SK-N-SH (cell line): ENCODE results near the gene SIGLEC9. TPM values are rescaled to one million over a fixed set of nuclear protein-coding genes. Genes with fewer than 3 reads are reported as not detected.
"Not testable (repeated sequence)": the region's sequence is repeated elsewhere in the genome, so short reads cannot be mapped to it uniquely, and the experiment has no call there.

ENCODE experiments used
- CTCF ChIA-PET: fragments of 300-600, 350-600 bp; formaldehyde crosslinking; extraction: SDS; loops from one replicate; lab custom pipeline; 2021; lab: Yijun Ruan, JAX
- POLR2A ChIA-PET: fragments of 350-600 bp; sonication (Branson Sonifier 250); formaldehyde crosslinking; extraction: SDS; loops from one replicate; lab custom pipeline; 2020; ENCODE audit warnings: antibody characterized with exemption, inconsistent platforms; lab: Yijun Ruan, JAX
- DNase-seq: peaks from one replicate; pipeline ENCODE4 v3.0.0; 2012
- H2AFZ ChIP-seq: fragments of 200-600 bp; sonication (generic); 2 replicates; pipeline ENCODE4 v1.8.1; 2016; ENCODE audit warnings: antibody characterized with exemption, mild to moderate bottlenecking, low read depth
- H3F3A ChIP-seq: fragments of 200-600 bp; sonication (generic); replicated peaks from 2 replicates; pipeline ENCODE3; 2016; ENCODE audit warnings: antibody characterized with exemption, mild to moderate bottlenecking; ENCODE audit not compliant: insufficient read depth
- H3K27ac ChIP-seq, 2 experiments: fragments of 200-500 bp in 1 of 2; fragments of 200-600 bp in 1 of 2; sonication (Bioruptor generic) in 1 of 2; sonication (generic), shearing (Covaris generic) in 1 of 2; 2 replicates each; pipeline versions ENCODE4 v1.5.1 to v1.6.1; 2014 to 2016; ENCODE audit warnings: low read depth in 2 of 2, inconsistent platforms in 1 of 2, low read length in 1 of 2, mild to moderate bottlenecking in 1 of 2, mixed read lengths in 1 of 2
- H3K27me3 ChIP-seq: fragments of 200-600 bp; sonication (generic), shearing (Covaris generic); 2 replicates; pipeline ENCODE4 v1.6.1; 2016; ENCODE audit warnings: mixed run types; ENCODE audit not compliant: insufficient read depth
- H3K36me3 ChIP-seq, 2 experiments: fragments of 200-500 bp in 1 of 2; fragments of 200-600 bp in 1 of 2; sonication (Bioruptor generic) in 1 of 2; sonication (generic) in 1 of 2; replicated peaks in 1 of 2; 2 replicates each; pipeline versions ENCODE3 to v1.5.1; 2014 to 2016; ENCODE audit warnings: low read length in 1 of 2, mild to moderate bottlenecking in 1 of 2; ENCODE audit not compliant: insufficient read depth in 2 of 2, control insufficient read depth in 1 of 2
- H3K4me1 ChIP-seq, 2 experiments: fragments of 200-500 bp in 1 of 2; fragments of 200-600 bp in 1 of 2; sonication (Bioruptor generic) in 1 of 2; sonication (generic), shearing (Covaris generic) in 1 of 2; 2 replicates each; pipeline versions ENCODE4 v1.5.1 to v1.6.1; 2014 to 2016; ENCODE audit warnings: low read depth in 1 of 2, low read length in 1 of 2, mixed run types in 1 of 2; ENCODE audit not compliant: insufficient read depth in 2 of 2, control insufficient read depth in 1 of 2
- H3K4me2 ChIP-seq: fragments of 200-600 bp; sonication (generic), shearing (Covaris generic); 2 replicates; pipeline ENCODE4 v1.6.1; 2017; ENCODE audit warnings: mixed run types
- H3K4me3 ChIP-seq, 2 experiments: fragments of 200-500 bp in 1 of 2; fragments of 200-600 bp in 1 of 2; sonication (Bioruptor generic) in 1 of 2; sonication (generic), shearing (Covaris generic) in 1 of 2; 2 replicates each; pipeline versions ENCODE4 v1.5.1 to v1.8.1; 2014 to 2016; ENCODE audit warnings: low read depth in 2 of 2, inconsistent platforms in 1 of 2, low read length in 1 of 2, mild to moderate bottlenecking in 1 of 2, mixed read lengths in 1 of 2, moderate library complexity in 1 of 2
- H3K79me2 ChIP-seq: fragments of 200-600 bp; sonication (generic); 2 replicates; pipeline ENCODE4 v1.8.1; 2017; ENCODE audit warnings: mild to moderate bottlenecking; ENCODE audit not compliant: insufficient read depth
- H3K9ac ChIP-seq: fragments of 200-600 bp; sonication (generic); 2 replicates; pipeline ENCODE4 v1.6.1; 2017; ENCODE audit warnings: mixed run types
- H3K9me2 ChIP-seq: fragments of 200-600 bp; sonication (generic); 2 replicates; pipeline ENCODE4 v1.6.1; 2017; ENCODE audit warnings: mixed run types
- H3K9me3 ChIP-seq: fragments of 200-600 bp; sonication (generic); 2 replicates; pipeline ENCODE4 v1.6.1; 2017; ENCODE audit warnings: mixed run types, mild to moderate bottlenecking, moderate library complexity
- H4K20me1 ChIP-seq: fragments of 200-600 bp; sonication (generic); 2 replicates; pipeline ENCODE4 v1.6.1; 2017; ENCODE audit warnings: mild to moderate bottlenecking, mixed run types; ENCODE audit not compliant: insufficient read depth
- CHD2 ChIP-seq: fragments of 150-350 bp; IDR thresholded peaks from 2 replicates; pipeline ENCODE4 v1.6.1; 2018; ENCODE audit warnings: low read length; ENCODE audit not compliant: partially characterized antibody
- ELF1 ChIP-seq: IDR thresholded peaks from 2 replicates; pipeline ENCODE4 v1.4.0; 2012
- EP300 ChIP-seq, 2 experiments: IDR thresholded peaks; 2 replicates each; pipeline versions ENCODE4 v1.4.0 to v1.6.1; 2012; ENCODE audit warnings: borderline replicate concordance in 1 of 2, low read depth in 1 of 2, low read length in 1 of 2
- EZH2phosphoT487 ChIP-seq: fragments of 200-600 bp; sonication (generic); IDR thresholded peaks from 2 replicates; pipeline ENCODE4 v1.6.1; 2017; ENCODE audit warnings: low read depth, mixed run types, mild to moderate bottlenecking, antibody characterized with exemption, moderate library complexity, borderline replicate concordance
- GABPA ChIP-seq: IDR thresholded peaks from 2 replicates; pipeline ENCODE4 v1.4.0; 2012; ENCODE audit warnings: low read depth, mild to moderate bottlenecking
- GATA2 ChIP-seq: sonication (generic); formaldehyde crosslinking; IDR thresholded peaks from 2 replicates; pipeline ENCODE4 v1.5.0; 2020; ENCODE audit warnings: mild to moderate bottlenecking, missing genetic modification reagents
- JUND ChIP-seq: IDR thresholded peaks from 2 replicates; pipeline ENCODE4 v1.4.0; 2012
- MAX ChIP-seq: IDR thresholded peaks from 2 replicates; pipeline ENCODE4 v1.4.0; 2012; ENCODE audit warnings: low read depth
- MEF2A ChIP-seq: IDR thresholded peaks from 2 replicates; pipeline ENCODE4 v1.4.0; 2012; ENCODE audit warnings: low read depth, borderline replicate concordance
- MXI1 ChIP-seq: IDR thresholded peaks from 2 replicates; pipeline ENCODE4 v1.6.1; 2012; ENCODE audit warnings: mild to moderate bottlenecking, low read depth, low read length, improper control_type of control experiment
- NFIC ChIP-seq: IDR thresholded peaks from 2 replicates; pipeline ENCODE4 v1.4.0; 2012; ENCODE audit warnings: borderline replicate concordance
- POLR2AphosphoS5 ChIP-seq: IDR thresholded peaks from 2 replicates; pipeline ENCODE4 v1.6.1; 2012; ENCODE audit warnings: low read depth, low read length
- RCOR1 ChIP-seq: fragments of 150-350 bp; IDR thresholded peaks from 2 replicates; pipeline ENCODE4 v1.6.1; 2017; ENCODE audit warnings: antibody characterized with exemption, low read length
- RXRA ChIP-seq: IDR thresholded peaks from 2 replicates; pipeline ENCODE4 v1.4.0; 2012; ENCODE audit warnings: low read depth, mild to moderate bottlenecking, borderline replicate concordance
- SIN3A ChIP-seq: IDR thresholded peaks from 2 replicates; pipeline ENCODE4 v1.6.1; 2012; ENCODE audit warnings: low read depth, mild to moderate bottlenecking, low read length, moderate library complexity, borderline replicate concordance
- TCF12 ChIP-seq: IDR thresholded peaks from 2 replicates; pipeline ENCODE4 v1.4.0; 2012
- YY1 ChIP-seq: IDR thresholded peaks from 2 replicates; pipeline ENCODE4 v1.4.0; 2012; ENCODE audit warnings: low read depth, mild to moderate bottlenecking
- WGBS: methylation state at CpG from one replicate; pipeline ENCODE4 v1.1.6; 2017; ENCODE audit warnings: low lambda C conversion rate; 5-methylcytosine and 5-hydroxymethylcytosine counted together
- polyA plus RNA-seq, 3 experiments: library from polyadenylated mRNA; depleted of rRNA; stranded (reverse); fragments of >200 nt; gene quantifications; 2 replicates each; pipeline ENCODE4 v1.2.3, GENCODE V29; 2012
- TF ChIP-seq, protein P1 (sequence below): IDR thresholded peaks from 2 replicates; pipeline ENCODE4 v1.6.1; 2012; ENCODE audit warnings: mild to moderate bottlenecking, low read depth, low read length, moderate library complexity
- TF ChIP-seq, protein P2 (sequence below): IDR thresholded peaks from 2 replicates; pipeline ENCODE4 v1.4.0; 2012; ENCODE audit warnings: low read depth, borderline replicate concordance

The SIGLEC9 gene
- polyA plus RNA-seq, 1 of the 3 experiments (the other 2 are of a cell fraction): not detected

- H3F3A ChIP-seq: no peaks in the 10 kb centered on the region
- DNase-seq: no peak
- H4K20me1 ChIP-seq: no peaks in the 10 kb centered on the region
- no peak within 1 kb of the TSS for H3K4me3 ChIP-seq
- no peak within 1 kb of the TSS for H3K9ac ChIP-seq
- H3K27ac ChIP-seq: no peak within 1 kb of the TSS
- no peaks in the 10 kb centered on the region for H3K4me1 ChIP-seq
- H3K27me3 ChIP-seq: peaks cover 65% of the 10 kb centered on the region
- no peaks in the 10 kb centered on the region for H3K36me3 ChIP-seq
- H3K4me2 ChIP-seq: no peak within 1 kb of the TSS
- POLR2A ChIA-PET: no interaction called here
- TF ChIP-seq CHD2: no peak
- no peak for TF ChIP-seq RXRA
- no peak for TF ChIP-seq MEF2A
- no peak for TF ChIP-seq ELF1
- TF ChIP-seq RCOR1: no peak
- CTCF ChIA-PET: no interaction called here
- no peaks in the 10 kb centered on the region for H3K9me3 ChIP-seq
- H3K79me2 ChIP-seq: no peaks in the 10 kb centered on the region
- no peak within 1 kb of the TSS for H2AFZ ChIP-seq
- WGBS: 16% methylated on average over 12 of the region's 14 CpGs
- no peaks in the 10 kb centered on the region for H3K9me2 ChIP-seq
Measured at GRCh38 chr19:51142119-51142518, 17.4 kb downstream of the SIGLEC9 start, which contains the start of gene SIGLEC7. SIGLEC7 (plus strand) TSS chr19:51142301; CDS start chr19:51142370, 69 bp downstream.

- H3K79me2 ChIP-seq, H3K9ac ChIP-seq, H3K9me3 ChIP-seq, H3K4me3 ChIP-seq, H3F3A ChIP-seq, H3K9me2 ChIP-seq, H3K27ac ChIP-seq, DNase-seq, H3K4me2 ChIP-seq, H4K20me1 ChIP-seq, H3K4me1 ChIP-seq, CTCF ChIA-PET, POLR2A ChIA-PET, H2AFZ ChIP-seq, H3K36me3 ChIP-seq: not testable (repeated sequence)
- H3K27me3 ChIP-seq: peaks cover 65% of the 10 kb centered on the region
- WGBS: 32% methylated on average over 5 of the region's 15 CpGs
Measured at GRCh38 chr19:51142809-51143475, 18.2 kb downstream of the SIGLEC9 start.

DNA sequence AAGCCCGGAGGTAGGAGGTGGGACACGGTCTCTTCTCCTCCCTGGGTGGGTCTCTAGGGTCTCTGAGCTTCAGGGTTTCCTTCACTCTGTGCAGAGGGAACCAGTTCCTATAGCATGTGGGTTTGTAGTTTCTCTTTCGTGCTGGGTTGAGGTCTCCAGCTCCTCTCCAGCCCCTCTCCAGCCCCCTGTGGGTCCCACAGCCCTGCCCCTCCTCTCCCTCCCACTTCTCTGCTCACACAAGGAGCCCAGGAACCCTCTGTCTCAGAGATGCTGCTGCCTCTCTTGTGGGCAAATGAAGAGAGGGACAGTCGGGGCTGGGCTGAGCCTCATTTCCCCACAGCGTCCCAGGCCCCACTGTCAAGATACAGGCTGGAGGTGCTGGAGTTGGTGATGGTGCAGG, 18.8 kb downstream of the SIGLEC9 start:
- no peaks in the 10 kb centered on the region for H3K9me2 ChIP-seq
- no peak overlapping the region for H3K4me2 ChIP-seq
- H3K4me3 ChIP-seq: no peak overlapping the region
- H2AFZ ChIP-seq: no peak overlapping the region
- ChIA-PET CTCF (no interaction called here), POLR2A (no interaction called here)
- no peaks in the 10 kb centered on the region for H4K20me1 ChIP-seq
- no peak overlapping the region for H3K9ac ChIP-seq
- WGBS: 7% methylated on average over 3 of the region's 5 CpGs
- DNase-seq: no peak
- H3K27ac ChIP-seq: no peak overlapping the region
- H3K36me3 ChIP-seq: no peaks in the 10 kb centered on the region
- no peaks in the 10 kb centered on the region for H3K4me1 ChIP-seq
- H3K27me3 ChIP-seq: peaks cover 61% of the 10 kb centered on the region
- H3F3A ChIP-seq: no peaks in the 10 kb centered on the region
- H3K9me3 ChIP-seq: no peaks in the 10 kb centered on the region
- H3K79me2 ChIP-seq: no peaks in the 10 kb centered on the region
- TF ChIP-seq NFIC: no peak
- no peak for TF ChIP-seq EZH2phosphoT487
- TF ChIP-seq GATA2 (CRISPR knock-in tag): no peak
- TF ChIP-seq TCF12: no peak
- TF ChIP-seq, protein P1, sequence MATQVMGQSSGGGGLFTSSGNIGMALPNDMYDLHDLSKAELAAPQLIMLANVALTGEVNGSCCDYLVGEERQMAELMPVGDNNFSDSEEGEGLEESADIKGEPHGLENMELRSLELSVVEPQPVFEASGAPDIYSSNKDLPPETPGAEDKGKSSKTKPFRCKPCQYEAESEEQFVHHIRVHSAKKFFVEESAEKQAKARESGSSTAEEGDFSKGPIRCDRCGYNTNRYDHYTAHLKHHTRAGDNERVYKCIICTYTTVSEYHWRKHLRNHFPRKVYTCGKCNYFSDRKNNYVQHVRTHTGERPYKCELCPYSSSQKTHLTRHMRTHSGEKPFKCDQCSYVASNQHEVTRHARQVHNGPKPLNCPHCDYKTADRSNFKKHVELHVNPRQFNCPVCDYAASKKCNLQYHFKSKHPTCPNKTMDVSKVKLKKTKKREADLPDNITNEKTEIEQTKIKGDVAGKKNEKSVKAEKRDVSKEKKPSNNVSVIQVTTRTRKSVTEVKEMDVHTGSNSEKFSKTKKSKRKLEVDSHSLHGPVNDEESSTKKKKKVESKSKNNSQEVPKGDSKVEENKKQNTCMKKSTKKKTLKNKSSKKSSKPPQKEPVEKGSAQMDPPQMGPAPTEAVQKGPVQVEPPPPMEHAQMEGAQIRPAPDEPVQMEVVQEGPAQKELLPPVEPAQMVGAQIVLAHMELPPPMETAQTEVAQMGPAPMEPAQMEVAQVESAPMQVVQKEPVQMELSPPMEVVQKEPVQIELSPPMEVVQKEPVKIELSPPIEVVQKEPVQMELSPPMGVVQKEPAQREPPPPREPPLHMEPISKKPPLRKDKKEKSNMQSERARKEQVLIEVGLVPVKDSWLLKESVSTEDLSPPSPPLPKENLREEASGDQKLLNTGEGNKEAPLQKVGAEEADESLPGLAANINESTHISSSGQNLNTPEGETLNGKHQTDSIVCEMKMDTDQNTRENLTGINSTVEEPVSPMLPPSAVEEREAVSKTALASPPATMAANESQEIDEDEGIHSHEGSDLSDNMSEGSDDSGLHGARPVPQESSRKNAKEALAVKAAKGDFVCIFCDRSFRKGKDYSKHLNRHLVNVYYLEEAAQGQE: no peak
- no peak for TF ChIP-seq ELF1
- no peak for TF ChIP-seq GABPA
- TF ChIP-seq SIN3A: no peak
- no peak for TF ChIP-seq MXI1
- no peak for TF ChIP-seq JUND
- TF ChIP-seq EP300 (IDR thresholded peaks at IDR 0.05; ENCODE audit: borderline replicate concordance in 1 of 2, low read depth in 1 of 2, low read length in 1 of 2): no peak
- no peak for TF ChIP-seq POLR2AphosphoS5
- no peak for TF ChIP-seq MAX
- no peak for TF ChIP-seq RCOR1
- TF ChIP-seq YY1: no peak
- TF ChIP-seq, protein P2, sequence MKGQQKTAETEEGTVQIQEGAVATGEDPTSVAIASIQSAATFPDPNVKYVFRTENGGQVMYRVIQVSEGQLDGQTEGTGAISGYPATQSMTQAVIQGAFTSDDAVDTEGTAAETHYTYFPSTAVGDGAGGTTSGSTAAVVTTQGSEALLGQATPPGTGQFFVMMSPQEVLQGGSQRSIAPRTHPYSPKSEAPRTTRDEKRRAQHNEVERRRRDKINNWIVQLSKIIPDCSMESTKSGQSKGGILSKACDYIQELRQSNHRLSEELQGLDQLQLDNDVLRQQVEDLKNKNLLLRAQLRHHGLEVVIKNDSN: no peak
